Mammary epithelial cell (primary cell): ENCODE data around the gene ALB.
"Not testable (repeated sequence)": the region's sequence is repeated elsewhere in the genome, so short reads cannot be mapped to it uniquely, and the experiment has no call there.

Experiments used
- CTCF ChIP-seq, 2 donors: IDR thresholded peaks in 1 of 2; conservative IDR thresholded peaks in 1 of 2; 2 replicates each; pipeline ENCODE4 v1.5.1; 2011 to 2012; ENCODE audit warnings: inconsistent platforms in 2 of 2, low read length in 2 of 2, mild to moderate bottlenecking in 2 of 2, control low read depth in 1 of 2, low read depth in 1 of 2; ENCODE audit not compliant: insufficient read depth in 1 of 2; ENCODE audit errors: extremely low read depth in 1 of 2
- EZH2 ChIP-seq: IDR thresholded peaks from 2 replicates; pipeline ENCODE4 v1.6.1; 2012; ENCODE audit warnings: low read length, inconsistent platforms, borderline replicate concordance

- TF ChIP-seq CTCF (conservative IDR thresholded peaks at IDR 0.05 in 1 of 2, IDR thresholded peaks at IDR 0.05 in 1 of 2; ENCODE audit: extremely low read depth in 1 of 2, insufficient read depth in 1 of 2, low read depth in 1 of 2, low read length in 2 of 2); EZH2: not testable (repeated sequence)
Observed at GRCh38 chr4:73357174-73357573, 46.9 kb upstream of the ALB start.
